DOHH2 (cell line): Measurements from ENCODE around the gene LRMDA.
"Not testable (repeated sequence)": the region's sequence is repeated elsewhere in the genome, so short reads cannot be mapped to it uniquely, and the experiment has no call there.

Source experiments
- H3F3A ChIP-seq: fragments of 200-600 bp; sonication (generic), shearing (Covaris generic); 2 replicates; pipeline ENCODE4 v1.6.0; 2016; ENCODE audit warnings: antibody characterized with exemption, mild to moderate bottlenecking; ENCODE audit not compliant: control insufficient read depth, insufficient read depth
- H3K27ac ChIP-seq: fragments of 200-600 bp; sonication (generic); 2 replicates; pipeline ENCODE4 v1.5.1; 2014; ENCODE audit warnings: low read depth, mild to moderate bottlenecking, low read length, moderate library complexity
- H3K27me3 ChIP-seq: fragments of 200-600 bp; sonication (generic); 2 replicates; pipeline ENCODE4 v1.6.1; 2014; ENCODE audit warnings: mild to moderate bottlenecking, low read length, mixed read lengths; ENCODE audit not compliant: control insufficient read depth
- H3K36me3 ChIP-seq: fragments of 200-600 bp; sonication (generic); 2 replicates; pipeline ENCODE4 v1.6.1; 2014; ENCODE audit warnings: mild to moderate bottlenecking, low read length, moderate library complexity, mixed read lengths; ENCODE audit not compliant: control insufficient read depth
- H3K4me1 ChIP-seq: fragments of 200-600 bp; sonication (generic); 2 replicates; pipeline ENCODE4 v1.6.1; 2014; ENCODE audit warnings: mild to moderate bottlenecking, low read length, mixed read lengths; ENCODE audit not compliant: control insufficient read depth
- H3K4me2 ChIP-seq: fragments of 200-600 bp; sonication (generic); 2 replicates; pipeline ENCODE4 v1.6.0; 2014; ENCODE audit warnings: mild to moderate bottlenecking, low read length, moderate library complexity
- H3K4me3 ChIP-seq: fragments of 200-600 bp; sonication (generic); 2 replicates; pipeline ENCODE4 v1.5.1; 2014; ENCODE audit warnings: mild to moderate bottlenecking, low read length, mixed read lengths
- H3K79me2 ChIP-seq: fragments of 200-600 bp; sonication (generic); 2 replicates; pipeline ENCODE4 v1.6.1; 2014; ENCODE audit warnings: mild to moderate bottlenecking, low read length, mixed read lengths; ENCODE audit not compliant: control insufficient read depth
- H3K9me2 ChIP-seq: fragments of 200-600 bp; sonication (generic); replicated peaks from 2 replicates; pipeline ENCODE4 v1.6.1; 2014; ENCODE audit warnings: mild to moderate bottlenecking, low read length, mixed read lengths; ENCODE audit not compliant: control insufficient read depth
- H3K9me3 ChIP-seq: fragments of 200-600 bp; sonication (generic); 2 replicates; pipeline ENCODE4 v1.6.1; 2014; ENCODE audit warnings: antibody characterized with exemption, low read length, mixed read lengths; ENCODE audit not compliant: control insufficient read depth, insufficient read depth
- H4K20me1 ChIP-seq: fragments of 200-600 bp; sonication (generic); 2 replicates; pipeline ENCODE4 v1.6.0; 2014; ENCODE audit warnings: low read depth, mild to moderate bottlenecking, antibody characterized with exemption, low read length, moderate library complexity; ENCODE audit not compliant: control insufficient read depth, insufficient read depth
- CTCF ChIP-seq: fragments of 200-600 bp; sonication (generic); IDR thresholded peaks from one replicate; pipeline ENCODE4 v1.5.1; 2014; ENCODE audit warnings: antibody characterized with exemption, mild to moderate bottlenecking, low read depth, low read length; ENCODE audit not compliant: poor library complexity, severe bottlenecking
- EZH2phosphoT487 ChIP-seq: fragments of 200-600 bp; sonication (generic); IDR thresholded peaks from 2 replicates; pipeline ENCODE4 v1.6.1; 2017; ENCODE audit warnings: borderline replicate concordance, mild to moderate bottlenecking, antibody characterized with exemption, low read length, moderate library complexity, mixed read lengths

LRMDA gene

GRCh38 chr10:76055466-76055865, 624.0 kb downstream of the LRMDA start:
- Histone ChIP-seq H3K9me3 (peaks cover 18% of the 10 kb centered on the region; the same call in 1 of the 2 replicates), H3K27ac (no peak overlapping the region), H3F3A (no peaks in the 10 kb centered on the region), H3K27me3 (no peaks in the 10 kb centered on the region), H3K4me2 (no peak overlapping the region), H3K9me2 (no peaks in the 10 kb centered on the region), H3K4me3 (no peak overlapping the region), H3K4me1 (no peaks in the 10 kb centered on the region), H3K36me3 (no peaks in the 10 kb centered on the region), H4K20me1 (no peaks in the 10 kb centered on the region), H3K79me2 (no peaks in the 10 kb centered on the region)
- TF ChIP-seq EZH2phosphoT487 (no peak), CTCF (no peak)

GRCh38 chr10:76055963-76056362, 624.5 kb downstream of the LRMDA start:
- no peaks in the 10 kb centered on the region for H3K4me1 ChIP-seq
- no peaks in the 10 kb centered on the region for H3K9me2 ChIP-seq
- TF ChIP-seq CTCF (no peak), EZH2phosphoT487 (no peak)
- H3K27me3 ChIP-seq = no peaks in the 10 kb centered on the region
- no peaks in the 10 kb centered on the region for H4K20me1 ChIP-seq
- no peak overlapping the region for H3K27ac ChIP-seq
- H3K36me3 ChIP-seq = no peaks in the 10 kb centered on the region
- H3K4me2 ChIP-seq = no peak overlapping the region
- H3K9me3 ChIP-seq = peaks cover 18% of the 10 kb centered on the region; the same call in 1 of the 2 replicates
- H3K79me2 ChIP-seq = no peaks in the 10 kb centered on the region
- no peaks in the 10 kb centered on the region for H3F3A ChIP-seq
- H3K4me3 ChIP-seq = no peak overlapping the region

DNA sequence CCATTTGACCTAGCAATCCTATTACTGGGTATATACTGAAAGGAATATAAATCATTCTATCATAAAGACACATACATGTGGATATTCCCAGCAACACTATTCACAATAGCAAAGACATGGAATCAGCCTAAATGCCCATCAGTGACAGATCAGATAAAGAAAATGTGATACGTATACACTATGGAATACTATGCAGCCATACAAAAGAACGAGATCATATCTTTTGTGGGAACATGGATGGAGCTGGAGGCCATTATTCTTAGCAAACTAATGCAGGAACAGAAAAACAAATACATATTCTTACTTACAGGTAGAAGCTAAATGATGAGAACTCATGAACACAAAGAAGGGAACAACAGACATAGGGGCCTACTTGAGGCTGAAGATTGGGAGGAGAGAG, 629.6 kb downstream of the LRMDA start:
- peaks cover 10% of the 10 kb centered on the region; the same call in 1 of the 2 replicates for H3K9me3 ChIP-seq
- H3K36me3 ChIP-seq, H3K27me3 ChIP-seq, H3F3A ChIP-seq, H3K79me2 ChIP-seq, H3K4me2 ChIP-seq, H3K9me2 ChIP-seq, H3K4me3 ChIP-seq, H3K4me1 ChIP-seq, H3K27ac ChIP-seq, H4K20me1 ChIP-seq: not testable (repeated sequence)

DNA sequence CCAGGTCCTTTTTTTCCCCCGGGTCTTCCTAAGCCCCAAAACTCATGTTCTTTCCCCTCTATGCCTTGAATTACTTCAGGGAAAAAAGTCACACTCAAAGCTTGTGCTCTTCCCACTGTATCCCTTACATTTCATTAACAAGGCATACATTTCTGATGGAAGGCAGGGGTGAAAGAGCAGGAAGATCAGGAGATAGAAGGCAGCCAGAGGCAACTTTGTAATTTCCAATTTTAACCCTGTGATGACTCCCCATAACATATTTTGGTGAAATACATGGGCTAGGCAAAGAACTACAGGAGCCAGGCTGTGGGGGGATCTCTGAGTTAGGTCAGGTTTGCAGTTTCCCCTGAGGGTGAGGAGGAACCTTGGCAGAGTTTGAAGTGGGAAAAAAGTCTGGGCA, 635.0 kb downstream of the LRMDA start:
- Histone ChIP-seq H3K9me3 (no peaks in the 10 kb centered on the region), H3K4me2 (no peak overlapping the region), H3F3A (no peaks in the 10 kb centered on the region), H4K20me1 (no peaks in the 10 kb centered on the region), H3K36me3 (no peaks in the 10 kb centered on the region), H3K4me1 (no peaks in the 10 kb centered on the region), H3K79me2 (no peaks in the 10 kb centered on the region), H3K4me3 (no peak overlapping the region), H3K27ac (no peak overlapping the region), H3K9me2 (no peaks in the 10 kb centered on the region), H3K27me3 (no peaks in the 10 kb centered on the region)
- TF ChIP-seq CTCF (no peak), EZH2phosphoT487 (no peak)
